PC-9 (cell line): ENCODE measurements around the gene ZDHHC19.
"Not testable (repeated sequence)": the region's sequence is repeated elsewhere in the genome, so short reads cannot be mapped to it uniquely, and the experiment has no call there.

Source experiments
- EZH2 ChIP-seq: fragments of 200-600 bp; sonication (generic); IDR thresholded peaks from 2 replicates; pipeline ENCODE4 v1.8.0; 2017; ENCODE audit warnings: antibody characterized with exemption, low read depth
- TF ChIP-seq, protein P1 (sequence below): fragments of 200-600 bp; sonication (generic); conservative IDR thresholded peaks from 2 replicates; pipeline ENCODE4 v1.6.1; 2017; ENCODE audit warnings: mixed run types, antibody characterized with exemption, mild to moderate bottlenecking, moderate library complexity

DNA sequence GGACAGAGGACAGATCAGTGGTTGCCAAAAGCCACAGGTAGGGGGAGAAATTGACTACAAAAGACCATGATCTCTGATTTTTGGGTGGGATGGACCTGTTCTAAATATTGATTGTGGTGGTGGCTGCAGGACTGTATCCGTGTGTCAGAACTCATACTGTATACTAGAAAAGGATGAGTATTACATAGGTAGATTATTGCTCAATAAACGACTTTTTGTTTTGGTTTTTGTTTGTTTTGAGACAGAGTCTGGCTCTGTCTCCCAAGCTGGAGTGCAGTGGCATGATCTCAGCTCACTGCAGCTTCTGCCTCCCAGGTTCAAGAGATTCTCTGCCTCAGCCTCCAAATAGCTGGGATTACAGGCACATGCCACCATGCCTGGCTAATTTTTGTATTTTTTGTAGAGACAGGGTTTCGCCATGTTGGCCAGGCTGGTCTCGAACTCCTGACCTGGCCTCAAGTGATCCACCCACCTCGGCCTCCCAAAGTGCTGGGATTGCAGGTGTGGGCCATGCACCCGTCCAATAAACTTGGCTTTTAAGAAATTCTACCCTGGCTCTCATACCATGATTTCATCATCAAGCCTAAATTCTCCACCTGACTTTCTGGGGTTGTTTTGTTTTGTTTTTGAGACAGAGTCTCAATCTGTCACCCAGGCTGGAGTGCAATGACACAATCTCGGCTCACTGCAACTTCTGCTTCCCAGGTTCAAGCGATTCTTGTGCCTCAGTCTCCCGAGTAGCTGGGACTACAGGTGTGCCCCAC is 5.6 kb downstream of the ZDHHC19 start:
- not testable (repeated sequence) for TF ChIP-seq EZH2
- TF ChIP-seq, protein P1, sequence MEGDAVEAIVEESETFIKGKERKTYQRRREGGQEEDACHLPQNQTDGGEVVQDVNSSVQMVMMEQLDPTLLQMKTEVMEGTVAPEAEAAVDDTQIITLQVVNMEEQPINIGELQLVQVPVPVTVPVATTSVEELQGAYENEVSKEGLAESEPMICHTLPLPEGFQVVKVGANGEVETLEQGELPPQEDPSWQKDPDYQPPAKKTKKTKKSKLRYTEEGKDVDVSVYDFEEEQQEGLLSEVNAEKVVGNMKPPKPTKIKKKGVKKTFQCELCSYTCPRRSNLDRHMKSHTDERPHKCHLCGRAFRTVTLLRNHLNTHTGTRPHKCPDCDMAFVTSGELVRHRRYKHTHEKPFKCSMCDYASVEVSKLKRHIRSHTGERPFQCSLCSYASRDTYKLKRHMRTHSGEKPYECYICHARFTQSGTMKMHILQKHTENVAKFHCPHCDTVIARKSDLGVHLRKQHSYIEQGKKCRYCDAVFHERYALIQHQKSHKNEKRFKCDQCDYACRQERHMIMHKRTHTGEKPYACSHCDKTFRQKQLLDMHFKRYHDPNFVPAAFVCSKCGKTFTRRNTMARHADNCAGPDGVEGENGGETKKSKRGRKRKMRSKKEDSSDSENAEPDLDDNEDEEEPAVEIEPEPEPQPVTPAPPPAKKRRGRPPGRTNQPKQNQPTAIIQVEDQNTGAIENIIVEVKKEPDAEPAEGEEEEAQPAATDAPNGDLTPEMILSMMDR, result not testable (repeated sequence)
